HEK293T (cell line): ENCODE data around the gene RTN1.

Source experiments
- ARNT ChIP-seq: fragments of 450-650 bp; IDR thresholded peaks from 2 replicates; pipeline ENCODE4 v1.6.1; 2017; ENCODE audit warnings: mild to moderate bottlenecking
- BHLHE40 ChIP-seq: fragments of 450-650 bp; IDR thresholded peaks from 2 replicates; pipeline ENCODE4 v1.6.1; 2016; ENCODE audit warnings: mild to moderate bottlenecking, moderate library complexity, borderline replicate concordance
- CTBP1 ChIP-seq: fragments of 450-650 bp; IDR thresholded peaks from 2 replicates; pipeline ENCODE4 v1.6.1; 2016; ENCODE audit warnings: borderline replicate concordance
- ELF4 ChIP-seq: fragments of 450-650 bp; IDR thresholded peaks from 2 replicates; pipeline ENCODE4 v1.6.1; 2017; ENCODE audit warnings: antibody characterized with exemption
- FOXA1 ChIP-seq: fragments of 450-650 bp; IDR thresholded peaks from 2 replicates; pipeline ENCODE4 v1.6.1; 2016; ENCODE audit warnings: mild to moderate bottlenecking
- FOXM1 ChIP-seq: fragments of 450-650 bp; IDR thresholded peaks from 2 replicates; pipeline ENCODE4 v1.6.1; 2017; ENCODE audit warnings: mild to moderate bottlenecking, borderline replicate concordance
- L3MBTL2 ChIP-seq: fragments of 450-650 bp; conservative IDR thresholded peaks from 2 replicates; pipeline ENCODE4 v1.6.1; 2016; ENCODE audit warnings: mild to moderate bottlenecking
- LEF1 ChIP-seq: fragments of 450-650 bp; IDR thresholded peaks from 2 replicates; pipeline ENCODE4 v1.6.1; 2017; ENCODE audit warnings: mild to moderate bottlenecking, borderline replicate concordance
- SP1 ChIP-seq: fragments of 450-650 bp; IDR thresholded peaks from 2 replicates; pipeline ENCODE4 v1.6.1; 2017

GRCh38 chr14:59850458-59850857, 20.1 kb downstream of the RTN1 start:
- TF ChIP-seq FOXM1 (no peak), L3MBTL2 (no peak), ELF4 (no peak), LEF1 (no peak), BHLHE40 (no peak), SP1 (no peak), CTBP1 (no peak), FOXA1 (no peak), ARNT (no peak)
